Measurements from ENCODE around the gene ARPP19. TPM values are rescaled to one million over a fixed set of nuclear protein-coding genes. Genes with fewer than 3 reads are reported as not detected.
A peak's percentile ranks its signal among the peaks of the same experiment; 100 is the strongest.

Gene ARPP19
- total and polyA plus RNA-seq, 9 of the 15 experiments (the other 6 are each of a cell fraction or from before 2014, with no cell fraction given) = 33.3 to 102 (median 60.5) TPM

DNA sequence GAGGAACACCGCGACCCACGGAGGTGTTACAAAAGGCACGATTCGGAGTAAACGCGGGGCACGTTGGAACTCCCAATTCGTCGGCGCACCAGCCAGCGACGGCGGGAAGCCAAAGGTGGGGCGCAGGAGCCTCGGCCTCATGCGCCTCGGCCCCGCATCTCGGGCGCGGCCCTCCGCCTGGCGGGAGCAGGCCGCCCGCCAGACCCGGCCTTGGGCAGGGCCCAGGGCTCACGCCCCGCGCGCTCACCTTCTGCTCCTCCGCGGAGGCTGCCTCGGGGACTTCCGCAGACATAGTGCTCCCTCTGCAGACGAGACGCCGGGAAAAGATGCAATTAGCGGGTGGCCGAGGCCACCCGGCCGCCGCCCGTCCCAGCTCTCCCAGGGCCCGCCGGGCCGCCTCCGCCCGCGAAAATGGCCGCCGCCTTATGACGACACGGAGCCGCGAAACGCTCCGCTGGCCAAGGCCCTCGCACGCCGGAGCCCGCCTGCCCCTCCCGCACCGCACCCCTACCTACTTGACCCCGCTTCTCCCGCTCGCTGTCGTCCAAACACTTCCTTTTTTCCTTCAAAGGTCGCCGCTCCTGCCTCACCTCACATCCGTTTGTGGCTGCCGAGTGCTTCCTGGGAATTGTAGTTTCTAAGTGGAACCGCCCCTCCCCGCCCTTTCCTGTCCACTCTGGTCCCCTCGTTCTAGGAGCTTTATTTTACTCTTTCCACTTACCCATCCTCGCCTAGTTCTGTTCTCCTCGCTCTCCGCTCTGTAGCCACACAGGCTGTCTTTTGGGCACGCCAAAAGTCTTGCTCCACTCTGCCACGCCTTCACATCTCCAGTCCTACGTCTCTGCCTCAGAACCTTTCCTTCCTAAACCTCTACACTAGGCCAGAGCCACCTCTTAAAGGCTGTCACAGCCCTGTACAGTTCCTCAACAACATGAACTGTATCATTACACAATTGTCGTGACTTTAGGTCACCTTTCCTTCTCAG is at the start of gene ARPP19 (continued):
- TF ChIP-seq, protein P1, sequence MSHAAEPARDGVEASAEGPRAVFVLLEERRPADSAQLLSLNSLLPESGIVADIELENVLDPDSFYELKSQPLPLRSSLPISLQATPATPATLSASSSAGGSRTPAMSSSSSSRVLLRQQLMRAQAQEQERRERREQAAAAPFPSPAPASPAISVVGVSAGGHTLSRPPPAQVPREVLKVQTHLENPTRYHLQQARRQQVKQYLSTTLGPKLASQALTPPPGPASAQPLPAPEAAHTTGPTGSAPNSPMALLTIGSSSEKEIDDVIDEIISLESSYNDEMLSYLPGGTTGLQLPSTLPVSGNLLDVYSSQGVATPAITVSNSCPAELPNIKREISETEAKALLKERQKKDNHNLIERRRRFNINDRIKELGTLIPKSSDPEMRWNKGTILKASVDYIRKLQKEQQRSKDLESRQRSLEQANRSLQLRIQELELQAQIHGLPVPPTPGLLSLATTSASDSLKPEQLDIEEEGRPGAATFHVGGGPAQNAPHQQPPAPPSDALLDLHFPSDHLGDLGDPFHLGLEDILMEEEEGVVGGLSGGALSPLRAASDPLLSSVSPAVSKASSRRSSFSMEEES (CRISPR knock-in tag; IDR thresholded peaks at IDR 0.05) = no peak
- TF ChIP-seq, protein P2, sequence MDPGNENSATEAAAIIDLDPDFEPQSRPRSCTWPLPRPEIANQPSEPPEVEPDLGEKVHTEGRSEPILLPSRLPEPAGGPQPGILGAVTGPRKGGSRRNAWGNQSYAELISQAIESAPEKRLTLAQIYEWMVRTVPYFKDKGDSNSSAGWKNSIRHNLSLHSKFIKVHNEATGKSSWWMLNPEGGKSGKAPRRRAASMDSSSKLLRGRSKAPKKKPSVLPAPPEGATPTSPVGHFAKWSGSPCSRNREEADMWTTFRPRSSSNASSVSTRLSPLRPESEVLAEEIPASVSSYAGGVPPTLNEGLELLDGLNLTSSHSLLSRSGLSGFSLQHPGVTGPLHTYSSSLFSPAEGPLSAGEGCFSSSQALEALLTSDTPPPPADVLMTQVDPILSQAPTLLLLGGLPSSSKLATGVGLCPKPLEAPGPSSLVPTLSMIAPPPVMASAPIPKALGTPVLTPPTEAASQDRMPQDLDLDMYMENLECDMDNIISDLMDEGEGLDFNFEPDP (CRISPR knock-in tag; IDR thresholded peaks at IDR 0.05) = no peak
- TF ChIP-seq RBBP5 (IDR thresholded peaks at IDR 0.05; ENCODE audit: borderline replicate concordance, insufficient read depth, low read length, poor library complexity, severe bottlenecking) = peak; percentile 92
- TF ChIP-seq, protein P3, sequence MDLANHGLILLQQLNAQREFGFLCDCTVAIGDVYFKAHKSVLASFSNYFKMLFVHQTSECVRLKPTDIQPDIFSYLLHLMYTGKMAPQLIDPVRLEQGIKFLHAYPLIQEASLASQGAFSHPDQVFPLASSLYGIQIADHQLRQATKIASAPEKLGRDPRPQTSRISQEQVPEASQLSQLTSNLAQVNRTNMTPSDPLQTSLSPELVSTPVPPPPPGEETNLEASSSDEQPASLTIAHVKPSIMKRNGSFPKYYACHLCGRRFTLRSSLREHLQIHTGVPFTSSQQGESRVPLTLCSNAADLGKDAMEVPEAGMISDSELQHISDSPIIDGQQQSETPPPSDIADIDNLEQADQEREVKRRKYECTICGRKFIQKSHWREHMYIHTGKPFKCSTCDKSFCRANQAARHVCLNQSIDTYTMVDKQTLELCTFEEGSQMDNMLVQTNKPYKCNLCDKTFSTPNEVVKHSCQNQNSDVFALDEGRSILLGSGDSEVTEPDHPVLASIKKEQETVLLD (IDR thresholded peaks at IDR 0.05) = 0 out of 2 replicates have a peak, but pooled peaks have one; percentile 20
- TF ChIP-seq, protein P4, sequence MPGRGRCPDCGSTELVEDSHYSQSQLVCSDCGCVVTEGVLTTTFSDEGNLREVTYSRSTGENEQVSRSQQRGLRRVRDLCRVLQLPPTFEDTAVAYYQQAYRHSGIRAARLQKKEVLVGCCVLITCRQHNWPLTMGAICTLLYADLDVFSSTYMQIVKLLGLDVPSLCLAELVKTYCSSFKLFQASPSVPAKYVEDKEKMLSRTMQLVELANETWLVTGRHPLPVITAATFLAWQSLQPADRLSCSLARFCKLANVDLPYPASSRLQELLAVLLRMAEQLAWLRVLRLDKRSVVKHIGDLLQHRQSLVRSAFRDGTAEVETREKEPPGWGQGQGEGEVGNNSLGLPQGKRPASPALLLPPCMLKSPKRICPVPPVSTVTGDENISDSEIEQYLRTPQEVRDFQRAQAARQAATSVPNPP (IDR thresholded peaks at IDR 0.05; ENCODE audit: borderline replicate concordance, insufficient read depth, insufficient read length) = no peak
- TF ChIP-seq, protein P5, sequence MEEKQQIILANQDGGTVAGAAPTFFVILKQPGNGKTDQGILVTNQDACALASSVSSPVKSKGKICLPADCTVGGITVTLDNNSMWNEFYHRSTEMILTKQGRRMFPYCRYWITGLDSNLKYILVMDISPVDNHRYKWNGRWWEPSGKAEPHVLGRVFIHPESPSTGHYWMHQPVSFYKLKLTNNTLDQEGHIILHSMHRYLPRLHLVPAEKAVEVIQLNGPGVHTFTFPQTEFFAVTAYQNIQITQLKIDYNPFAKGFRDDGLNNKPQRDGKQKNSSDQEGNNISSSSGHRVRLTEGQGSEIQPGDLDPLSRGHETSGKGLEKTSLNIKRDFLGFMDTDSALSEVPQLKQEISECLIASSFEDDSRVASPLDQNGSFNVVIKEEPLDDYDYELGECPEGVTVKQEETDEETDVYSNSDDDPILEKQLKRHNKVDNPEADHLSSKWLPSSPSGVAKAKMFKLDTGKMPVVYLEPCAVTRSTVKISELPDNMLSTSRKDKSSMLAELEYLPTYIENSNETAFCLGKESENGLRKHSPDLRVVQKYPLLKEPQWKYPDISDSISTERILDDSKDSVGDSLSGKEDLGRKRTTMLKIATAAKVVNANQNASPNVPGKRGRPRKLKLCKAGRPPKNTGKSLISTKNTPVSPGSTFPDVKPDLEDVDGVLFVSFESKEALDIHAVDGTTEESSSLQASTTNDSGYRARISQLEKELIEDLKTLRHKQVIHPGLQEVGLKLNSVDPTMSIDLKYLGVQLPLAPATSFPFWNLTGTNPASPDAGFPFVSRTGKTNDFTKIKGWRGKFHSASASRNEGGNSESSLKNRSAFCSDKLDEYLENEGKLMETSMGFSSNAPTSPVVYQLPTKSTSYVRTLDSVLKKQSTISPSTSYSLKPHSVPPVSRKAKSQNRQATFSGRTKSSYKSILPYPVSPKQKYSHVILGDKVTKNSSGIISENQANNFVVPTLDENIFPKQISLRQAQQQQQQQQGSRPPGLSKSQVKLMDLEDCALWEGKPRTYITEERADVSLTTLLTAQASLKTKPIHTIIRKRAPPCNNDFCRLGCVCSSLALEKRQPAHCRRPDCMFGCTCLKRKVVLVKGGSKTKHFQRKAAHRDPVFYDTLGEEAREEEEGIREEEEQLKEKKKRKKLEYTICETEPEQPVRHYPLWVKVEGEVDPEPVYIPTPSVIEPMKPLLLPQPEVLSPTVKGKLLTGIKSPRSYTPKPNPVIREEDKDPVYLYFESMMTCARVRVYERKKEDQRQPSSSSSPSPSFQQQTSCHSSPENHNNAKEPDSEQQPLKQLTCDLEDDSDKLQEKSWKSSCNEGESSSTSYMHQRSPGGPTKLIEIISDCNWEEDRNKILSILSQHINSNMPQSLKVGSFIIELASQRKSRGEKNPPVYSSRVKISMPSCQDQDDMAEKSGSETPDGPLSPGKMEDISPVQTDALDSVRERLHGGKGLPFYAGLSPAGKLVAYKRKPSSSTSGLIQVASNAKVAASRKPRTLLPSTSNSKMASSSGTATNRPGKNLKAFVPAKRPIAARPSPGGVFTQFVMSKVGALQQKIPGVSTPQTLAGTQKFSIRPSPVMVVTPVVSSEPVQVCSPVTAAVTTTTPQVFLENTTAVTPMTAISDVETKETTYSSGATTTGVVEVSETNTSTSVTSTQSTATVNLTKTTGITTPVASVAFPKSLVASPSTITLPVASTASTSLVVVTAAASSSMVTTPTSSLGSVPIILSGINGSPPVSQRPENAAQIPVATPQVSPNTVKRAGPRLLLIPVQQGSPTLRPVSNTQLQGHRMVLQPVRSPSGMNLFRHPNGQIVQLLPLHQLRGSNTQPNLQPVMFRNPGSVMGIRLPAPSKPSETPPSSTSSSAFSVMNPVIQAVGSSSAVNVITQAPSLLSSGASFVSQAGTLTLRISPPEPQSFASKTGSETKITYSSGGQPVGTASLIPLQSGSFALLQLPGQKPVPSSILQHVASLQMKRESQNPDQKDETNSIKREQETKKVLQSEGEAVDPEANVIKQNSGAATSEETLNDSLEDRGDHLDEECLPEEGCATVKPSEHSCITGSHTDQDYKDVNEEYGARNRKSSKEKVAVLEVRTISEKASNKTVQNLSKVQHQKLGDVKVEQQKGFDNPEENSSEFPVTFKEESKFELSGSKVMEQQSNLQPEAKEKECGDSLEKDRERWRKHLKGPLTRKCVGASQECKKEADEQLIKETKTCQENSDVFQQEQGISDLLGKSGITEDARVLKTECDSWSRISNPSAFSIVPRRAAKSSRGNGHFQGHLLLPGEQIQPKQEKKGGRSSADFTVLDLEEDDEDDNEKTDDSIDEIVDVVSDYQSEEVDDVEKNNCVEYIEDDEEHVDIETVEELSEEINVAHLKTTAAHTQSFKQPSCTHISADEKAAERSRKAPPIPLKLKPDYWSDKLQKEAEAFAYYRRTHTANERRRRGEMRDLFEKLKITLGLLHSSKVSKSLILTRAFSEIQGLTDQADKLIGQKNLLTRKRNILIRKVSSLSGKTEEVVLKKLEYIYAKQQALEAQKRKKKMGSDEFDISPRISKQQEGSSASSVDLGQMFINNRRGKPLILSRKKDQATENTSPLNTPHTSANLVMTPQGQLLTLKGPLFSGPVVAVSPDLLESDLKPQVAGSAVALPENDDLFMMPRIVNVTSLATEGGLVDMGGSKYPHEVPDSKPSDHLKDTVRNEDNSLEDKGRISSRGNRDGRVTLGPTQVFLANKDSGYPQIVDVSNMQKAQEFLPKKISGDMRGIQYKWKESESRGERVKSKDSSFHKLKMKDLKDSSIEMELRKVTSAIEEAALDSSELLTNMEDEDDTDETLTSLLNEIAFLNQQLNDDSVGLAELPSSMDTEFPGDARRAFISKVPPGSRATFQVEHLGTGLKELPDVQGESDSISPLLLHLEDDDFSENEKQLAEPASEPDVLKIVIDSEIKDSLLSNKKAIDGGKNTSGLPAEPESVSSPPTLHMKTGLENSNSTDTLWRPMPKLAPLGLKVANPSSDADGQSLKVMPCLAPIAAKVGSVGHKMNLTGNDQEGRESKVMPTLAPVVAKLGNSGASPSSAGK (IDR thresholded peaks at IDR 0.05) = peak; percentile 97
